Activated CD4-positive, CD25-positive, alpha-beta regulatory T cell treated with anti-CD3 and anti-CD28 coated beads, Interleukin-2, amount 50 U/mL, for 16 hours (primary cell): Measurements from ENCODE around the gene OR2AT4.
"Not testable (repeated sequence)": the region's sequence is repeated elsewhere in the genome, so short reads cannot be mapped to it uniquely, and the experiment has no call there.

Experiments
- DNase-seq: peaks from one replicate; pipeline ENCODE4 v3.0.0-alpha.2; 2020; ENCODE audit warnings: low read depth, low spot score

OR2AT4 gene

GRCh38 chr11:75103380-75104026 is 6.8 kb upstream of the OR2AT4 start:
- DNase-seq: no peak

DNA sequence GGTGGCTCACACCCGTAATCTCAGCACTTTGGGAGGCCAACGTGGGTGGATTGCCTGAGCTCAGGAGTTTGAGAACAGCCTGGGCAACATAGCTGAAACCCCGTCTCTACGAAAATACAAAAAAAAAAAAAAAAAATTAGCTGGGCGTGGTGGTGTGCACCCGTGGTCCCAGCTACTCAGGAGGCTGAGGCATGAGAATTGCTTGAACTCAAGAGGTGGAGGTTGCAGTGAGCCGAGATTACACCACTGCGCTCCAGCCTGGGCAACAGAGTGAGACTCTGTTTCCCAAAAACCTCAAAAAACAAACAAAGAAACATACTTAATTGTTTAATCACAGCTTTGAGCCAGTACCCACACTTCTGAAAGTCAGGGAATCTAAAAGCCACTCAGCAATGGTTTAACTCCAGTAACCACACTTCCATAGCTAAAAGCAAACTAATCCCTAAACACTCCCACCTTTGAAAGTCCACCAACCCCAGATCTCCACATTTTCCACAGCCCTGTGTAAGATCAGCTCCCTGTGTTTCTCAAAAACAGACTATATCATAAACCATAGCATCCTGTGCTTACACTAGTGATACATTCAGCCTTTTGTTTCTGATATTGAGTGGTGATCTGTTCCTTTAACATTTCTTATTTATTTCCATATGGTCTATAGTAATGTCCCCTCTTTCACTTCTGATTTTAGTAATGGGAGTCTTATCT is 4.9 kb upstream of the OR2AT4 start:
- DNase-seq: no peak

DNA sequence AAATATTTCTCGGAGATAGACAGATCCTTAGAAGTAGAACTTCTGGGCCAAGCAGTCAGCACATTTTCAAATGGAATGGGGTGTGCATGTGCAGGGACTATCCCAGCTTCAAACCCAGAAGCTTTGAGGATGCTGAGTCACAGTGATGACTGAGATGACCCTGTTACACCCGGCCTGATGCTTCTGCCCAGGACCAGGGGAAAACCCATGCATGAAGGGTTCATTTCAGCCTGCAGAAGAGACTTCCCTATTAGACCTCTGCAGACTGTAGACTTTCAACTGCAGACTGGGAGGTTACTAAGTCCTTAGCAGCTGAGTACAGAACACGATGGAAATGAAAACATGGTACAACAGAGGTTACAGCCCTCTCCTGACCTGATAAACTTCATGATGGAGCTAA is 3.6 kb upstream of the OR2AT4 start:
- DNase-seq: no peak

- no peak for DNase-seq
These were observed 3.0 kb upstream of the OR2AT4 start for GRCh38 chr11:75099635-75100034.

GRCh38 chr11:75098835-75099439 is 2.3 kb upstream of the OR2AT4 start:
- DNase-seq: not testable (repeated sequence)

DNA sequence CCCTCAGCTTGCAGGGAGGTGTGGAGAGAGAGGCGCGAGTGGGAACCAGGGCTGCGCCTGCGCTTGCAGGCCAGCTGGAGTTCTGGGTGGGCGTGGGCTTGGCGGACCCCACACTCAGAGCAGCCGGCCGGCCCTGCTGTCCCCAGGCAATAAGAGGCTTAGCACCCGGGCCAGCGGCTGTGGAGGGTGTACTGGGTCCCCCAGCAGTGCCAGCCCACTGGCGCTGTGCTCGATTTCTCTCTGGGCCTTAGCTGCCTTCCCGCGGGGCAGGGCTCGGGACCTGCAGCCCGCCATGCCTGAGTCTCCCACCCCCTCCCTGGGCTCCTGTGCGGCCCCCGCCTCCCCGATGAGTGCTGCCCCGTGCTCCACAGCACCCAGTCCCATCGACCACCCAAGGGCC is 1.5 kb upstream of the OR2AT4 start:
- not testable (repeated sequence) for DNase-seq

DNA sequence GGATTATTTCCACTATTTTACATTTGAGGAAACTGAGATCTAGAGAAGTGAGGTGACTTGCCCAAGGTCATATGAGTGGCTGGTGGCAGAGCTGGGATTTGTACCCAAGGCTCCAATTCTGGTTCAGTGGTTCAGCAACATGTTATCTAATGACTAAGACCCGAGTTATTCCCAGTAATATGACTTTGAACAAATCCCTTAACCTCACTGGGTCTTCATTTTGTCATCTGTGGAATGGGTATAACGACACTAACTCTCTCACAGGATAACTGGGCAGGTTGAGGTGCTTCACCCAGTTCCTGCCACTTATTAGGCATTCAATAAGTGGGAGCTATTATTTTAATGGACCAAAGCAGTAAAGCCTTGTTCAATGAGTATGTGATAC is 489 bp upstream of the OR2AT4 start:
- DNase-seq: no peak

GRCh38 chr11:75094382-75094781 is 2.3 kb downstream of the OR2AT4 start:
- DNase-seq: not testable (repeated sequence)

- DNase-seq: no peak
These were observed 6.0 kb downstream of the OR2AT4 start for GRCh38 chr11:75090671-75091177.

DNA sequence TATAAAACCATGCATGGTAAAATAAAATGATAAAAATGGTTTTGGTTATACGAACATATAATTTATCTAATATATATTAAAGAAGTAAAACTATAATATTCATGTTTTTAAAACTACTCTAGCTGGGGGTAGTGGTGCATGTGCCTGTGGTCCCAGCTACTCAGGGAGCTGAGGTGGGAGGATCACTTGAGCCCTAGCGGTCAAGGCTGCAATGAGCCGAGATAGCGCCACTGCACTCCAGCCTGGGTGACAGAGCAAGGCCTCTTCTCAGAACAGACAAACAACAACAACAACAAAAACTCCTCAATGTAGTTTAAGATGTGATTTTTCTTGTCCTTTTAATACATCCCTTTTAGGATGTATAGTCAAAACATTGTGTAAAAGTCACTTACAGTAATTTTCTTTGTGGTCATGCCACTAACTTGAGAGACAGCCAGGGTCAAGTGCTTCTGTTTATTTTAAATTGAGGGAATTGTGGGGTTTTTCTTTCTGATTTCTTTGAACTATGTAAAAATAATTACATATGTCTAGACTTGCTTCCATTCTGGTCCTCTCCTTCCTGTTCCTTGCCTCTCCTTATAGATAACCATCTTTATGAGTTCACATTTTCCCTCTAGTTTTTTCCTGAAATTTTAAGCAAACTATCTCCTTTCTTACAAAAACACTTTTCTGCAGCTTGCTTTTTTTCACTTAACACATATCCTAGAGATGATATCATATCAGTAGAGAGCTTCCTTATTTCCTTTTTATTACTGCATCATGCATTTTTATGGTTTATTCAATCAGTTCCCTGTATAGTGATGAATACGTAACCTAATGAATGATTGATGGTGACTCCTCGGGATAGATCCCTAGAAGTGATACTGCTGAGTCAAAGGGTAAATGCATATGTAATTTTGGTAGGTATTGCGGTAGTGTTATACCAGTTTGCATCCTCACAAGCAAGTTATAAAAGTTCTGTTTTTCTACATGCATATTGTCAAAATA is 9.1 kb downstream of the OR2AT4 start:
- no peak for DNase-seq

- DNase-seq: no peak
These were observed 11.8 kb downstream of the OR2AT4 start for GRCh38 chr11:75084883-75085282.

DNA sequence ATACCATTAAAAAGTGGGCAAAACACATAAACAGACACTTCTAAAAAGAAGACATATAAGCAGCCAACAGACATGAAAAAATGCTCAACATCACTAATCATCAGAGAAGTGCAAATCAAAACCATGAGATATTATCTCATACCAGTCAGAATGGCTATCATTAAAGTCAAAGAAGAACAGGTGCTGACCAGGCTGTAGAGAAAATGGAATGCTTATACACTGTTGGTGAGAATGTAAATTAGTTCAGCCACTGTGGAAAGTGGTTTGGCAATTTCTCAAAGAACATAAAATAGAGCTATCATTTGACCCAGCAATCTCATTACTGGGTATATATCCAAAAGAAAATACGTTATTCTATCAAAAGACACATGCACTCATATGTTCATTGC is 13.5 kb downstream of the OR2AT4 start:
- DNase-seq: no peak

GRCh38 chr11:75082601-75083216 is 14.0 kb downstream of the OR2AT4 start:
- no peak for DNase-seq

DNA sequence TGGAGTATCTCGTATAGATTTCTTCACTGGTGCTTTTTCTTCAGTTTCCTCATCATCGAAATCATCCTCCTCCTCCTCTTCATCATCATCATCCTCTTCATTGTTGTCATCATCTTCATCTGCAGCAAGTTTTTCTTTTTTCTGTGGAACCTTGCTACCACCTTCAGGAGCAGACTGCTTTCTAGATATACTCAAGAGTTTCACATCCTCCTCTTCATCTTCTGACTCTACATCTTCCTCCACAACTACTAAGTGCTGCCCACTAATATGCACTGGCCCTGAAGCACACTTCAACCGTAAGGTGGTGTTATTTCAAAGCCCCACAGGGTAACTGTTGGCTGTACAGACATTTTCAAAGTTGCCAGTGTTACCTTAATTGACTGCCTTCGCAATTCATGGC is 17.1 kb downstream of the OR2AT4 start:
- no peak for DNase-seq

- no peak for DNase-seq
These were observed 18.4 kb downstream of the OR2AT4 start for GRCh38 chr11:75078233-75078632.

GRCh38 chr11:75077316-75077715 is 19.4 kb downstream of the OR2AT4 start:
- DNase-seq: no peak

GRCh38 chr11:75076671-75077070 is 20.0 kb downstream of the OR2AT4 start:
- no peak for DNase-seq

GRCh38 chr11:75073459-75074190 is 23.1 kb downstream of the OR2AT4 start:
- no peak for DNase-seq

DNA sequence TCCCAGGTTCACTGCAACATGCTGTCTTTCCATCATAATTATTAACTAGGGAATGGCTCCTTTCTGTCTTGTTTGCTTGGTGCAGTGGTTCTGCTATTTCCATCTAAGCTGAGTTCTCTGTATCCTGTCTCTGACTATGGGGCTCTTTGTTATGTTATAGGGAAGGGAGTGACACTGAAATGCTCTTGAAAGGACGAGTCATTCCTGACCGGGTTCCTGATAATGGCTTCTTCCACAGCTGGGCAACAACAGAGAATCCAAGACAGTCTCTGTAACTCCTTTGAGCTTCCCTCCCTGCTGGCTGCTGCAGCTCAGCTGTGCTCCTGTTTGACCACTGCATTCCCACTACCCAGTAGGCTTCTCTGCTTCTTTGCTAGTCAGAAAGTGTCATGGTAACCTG is 24.1 kb downstream of the OR2AT4 start:
- DNase-seq: no peak

- no peak for DNase-seq
These were observed 27.2 kb downstream of the OR2AT4 start for GRCh38 chr11:75069473-75069872.

GRCh38 chr11:75068993-75069392 is 27.7 kb downstream of the OR2AT4 start:
- DNase-seq: no peak
